Measurements from ENCODE around the gene FBXL5. TPM values are rescaled to one million over a fixed set of nuclear protein-coding genes. Genes with fewer than 3 reads are reported as not detected.

Gene FBXL5
- total and polyA plus RNA-seq, 3 donors from 2014 or later: 149 to 162 (median 153) TPM

DNA sequence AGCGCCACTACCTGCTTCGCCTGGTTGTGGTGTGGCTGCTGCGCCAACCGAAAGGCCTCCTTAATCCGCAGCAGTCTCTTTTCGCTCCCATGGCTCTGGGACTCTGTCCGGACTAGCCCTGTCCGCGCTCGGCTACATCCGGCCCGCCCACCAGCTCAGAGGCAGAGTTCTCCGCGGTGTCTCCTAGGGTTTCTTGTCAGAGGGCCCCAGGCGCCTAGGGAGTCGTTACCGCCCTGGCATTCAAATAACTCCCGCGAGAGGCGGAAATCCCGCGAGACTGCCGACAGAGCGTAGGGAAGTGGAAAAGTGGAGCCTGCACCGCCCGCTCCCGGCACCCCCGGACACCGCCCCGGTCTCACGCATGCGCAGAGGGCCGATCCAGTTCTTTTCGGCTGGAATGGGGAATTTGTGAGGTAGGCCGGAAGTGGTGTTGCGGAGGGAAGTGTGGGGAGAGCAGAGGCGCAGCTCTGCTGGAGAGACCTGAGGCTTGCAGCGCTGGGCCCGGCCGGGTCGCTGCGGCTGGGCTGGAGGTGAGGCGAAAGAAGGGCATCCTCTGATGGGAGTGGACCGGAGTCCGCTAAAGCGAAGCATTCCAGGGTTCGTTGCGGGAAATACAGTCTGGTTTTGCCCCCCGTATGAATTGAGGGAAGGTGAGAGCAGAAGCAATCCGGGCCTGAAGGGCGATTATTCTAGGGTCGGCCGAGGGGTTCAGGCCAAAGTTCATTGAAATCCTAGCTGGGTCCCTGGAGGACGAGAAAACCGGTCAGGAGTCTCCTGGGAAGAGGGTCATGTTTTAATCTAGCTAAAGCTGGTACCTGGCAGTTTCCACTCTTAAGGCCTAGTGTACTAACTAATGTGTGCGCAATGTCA, 26.4 kb upstream of the FBXL5 start, which contains the start of gene FAM200B:
FAM200B (plus strand) TSS at position 456 of the 870 bp plus-strand sequence. CDS start 5,151 bp downstream, outside the sequence.
- WGBS, 2 donors: 1% methylated on average over 26 to 56 of the region's 56 CpGs

DNA sequence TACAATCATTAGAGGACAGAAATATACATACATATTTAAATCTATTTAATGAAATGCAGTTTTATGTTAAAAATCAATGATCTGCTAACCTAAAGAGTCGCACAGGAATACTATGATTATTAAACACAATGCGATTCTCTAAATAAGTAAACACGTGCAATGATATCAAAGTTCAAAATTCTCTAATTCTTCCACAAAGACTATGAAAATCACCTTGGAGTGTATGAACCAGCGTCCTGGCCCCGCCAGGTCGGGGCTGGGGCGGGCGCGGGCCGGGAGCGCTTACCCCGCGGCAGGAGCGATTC, 25.9 kb upstream of the FBXL5 start:
- H3K27ac ChIP-seq: peak overlapping the region in 1 of 2 donors; percentile 90
- intact Hi-C loops (cut with DNase I; ENCODE audit: low total_unique reads): no loop called here
- DNase-seq: no peak
- no peak for TF ChIP-seq POLR2A (IDR thresholded peaks at IDR 0.05)
- TF ChIP-seq, protein P1, sequence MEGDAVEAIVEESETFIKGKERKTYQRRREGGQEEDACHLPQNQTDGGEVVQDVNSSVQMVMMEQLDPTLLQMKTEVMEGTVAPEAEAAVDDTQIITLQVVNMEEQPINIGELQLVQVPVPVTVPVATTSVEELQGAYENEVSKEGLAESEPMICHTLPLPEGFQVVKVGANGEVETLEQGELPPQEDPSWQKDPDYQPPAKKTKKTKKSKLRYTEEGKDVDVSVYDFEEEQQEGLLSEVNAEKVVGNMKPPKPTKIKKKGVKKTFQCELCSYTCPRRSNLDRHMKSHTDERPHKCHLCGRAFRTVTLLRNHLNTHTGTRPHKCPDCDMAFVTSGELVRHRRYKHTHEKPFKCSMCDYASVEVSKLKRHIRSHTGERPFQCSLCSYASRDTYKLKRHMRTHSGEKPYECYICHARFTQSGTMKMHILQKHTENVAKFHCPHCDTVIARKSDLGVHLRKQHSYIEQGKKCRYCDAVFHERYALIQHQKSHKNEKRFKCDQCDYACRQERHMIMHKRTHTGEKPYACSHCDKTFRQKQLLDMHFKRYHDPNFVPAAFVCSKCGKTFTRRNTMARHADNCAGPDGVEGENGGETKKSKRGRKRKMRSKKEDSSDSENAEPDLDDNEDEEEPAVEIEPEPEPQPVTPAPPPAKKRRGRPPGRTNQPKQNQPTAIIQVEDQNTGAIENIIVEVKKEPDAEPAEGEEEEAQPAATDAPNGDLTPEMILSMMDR (IDR thresholded peaks at IDR 0.05): no peak
- no peaks in the 10 kb centered on the region for H3K36me3 ChIP-seq (ENCODE audit: low read depth, missing control alignments)
- H3K4me1 ChIP-seq: no peaks in the 10 kb centered on the region
- H3K4me3 ChIP-seq: peak overlapping the region; percentile 77 to 79
- 0% methylated on average over 14 of the region's 14 CpGs for WGBS, 2 donors
- H3K27me3 ChIP-seq: no peaks in the 10 kb centered on the region
- no peaks in the 10 kb centered on the region for H3K9me3 ChIP-seq

More for the DNA sequence above, 26.4 kb upstream of the FBXL5 start, which contains the start of gene FAM200B:
- H3K27me3 ChIP-seq: no peaks in the 10 kb centered on the region
- peak within 1 kb of the TSS; percentile 75 to 90 for H3K27ac ChIP-seq
- intact Hi-C loops (cut with DNase I; ENCODE audit: low total_unique reads): no loop called here
- no peaks in the 10 kb centered on the region for H3K4me1 ChIP-seq
- no peaks in the 10 kb centered on the region for H3K36me3 ChIP-seq (ENCODE audit: low read depth, missing control alignments)
- DNase-seq: peak; percentile 99
- peak; percentile 32 for TF ChIP-seq POLR2A (IDR thresholded peaks at IDR 0.05)
- TF ChIP-seq, protein P1 (IDR thresholded peaks at IDR 0.05): peak in 2 of 3 experiments; percentile 14 to 17
- no peaks in the 10 kb centered on the region for H3K9me3 ChIP-seq
- peak within 1 kb of the TSS; percentile 77 to 79 for H3K4me3 ChIP-seq

DNA sequence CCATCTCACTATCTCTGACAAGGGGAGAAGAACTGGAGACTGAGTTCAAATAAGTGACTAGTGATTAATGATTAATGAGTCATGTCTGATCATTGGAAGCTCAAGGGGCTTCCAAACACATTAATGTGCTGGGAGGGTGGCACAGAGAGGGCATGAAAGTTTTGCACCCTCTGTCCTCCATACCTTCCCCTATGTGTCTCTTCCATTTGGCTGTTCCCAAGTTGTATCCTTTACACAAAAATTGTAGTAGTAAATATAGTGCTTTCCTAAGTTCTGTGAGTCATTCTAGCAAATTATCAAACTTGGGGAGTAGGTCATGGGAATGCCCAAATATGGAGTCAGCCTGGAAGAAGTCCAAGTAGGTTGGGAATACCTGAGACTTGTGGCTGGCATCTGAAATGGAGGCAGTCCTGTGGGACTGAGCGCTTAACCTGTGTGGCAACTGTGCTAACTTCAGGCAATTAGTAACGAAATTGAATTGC, 22.4 kb upstream of the FBXL5 start:
- WGBS, 2 donors: 88 to 90% methylated on average over 2 of the region's 2 CpGs
- H3K4me1 ChIP-seq: no peaks in the 10 kb centered on the region
- no peak overlapping the region for H3K4me3 ChIP-seq
- no peak for DNase-seq
- intact Hi-C loops (cut with DNase I; ENCODE audit: low total_unique reads): no loop called here
- no peak overlapping the region for H3K27ac ChIP-seq
- no peaks in the 10 kb centered on the region for H3K36me3 ChIP-seq (ENCODE audit: low read depth, missing control alignments)
- H3K27me3 ChIP-seq: no peaks in the 10 kb centered on the region
- TF ChIP-seq, protein P1 (IDR thresholded peaks at IDR 0.05): no peak
- TF ChIP-seq POLR2A (IDR thresholded peaks at IDR 0.05): no peak
- no peaks in the 10 kb centered on the region for H3K9me3 ChIP-seq

DNA sequence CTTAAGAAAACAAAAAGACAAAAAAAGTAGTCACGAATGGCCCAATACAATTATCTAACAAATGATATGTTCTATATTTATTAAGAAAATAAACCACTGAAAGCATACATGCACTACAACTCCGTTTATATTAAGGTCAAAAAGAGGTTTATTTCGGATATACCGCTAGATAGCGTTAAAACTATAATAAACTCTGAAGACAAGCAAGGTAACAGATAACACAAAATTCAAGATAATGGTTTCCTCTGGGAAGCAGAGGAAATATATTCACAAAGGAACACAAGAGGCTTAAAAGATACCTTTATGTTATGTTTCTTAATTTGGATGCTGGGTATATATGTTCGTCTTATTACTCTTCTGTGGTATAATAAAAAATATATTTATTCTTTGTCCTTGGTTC, 21.7 kb upstream of the FBXL5 start:
- Histone ChIP-seq H3K9me3 (no peaks in the 10 kb centered on the region), H3K4me1 (no peaks in the 10 kb centered on the region), H3K4me3 (no peak overlapping the region), H3K36me3 (ENCODE audit: low read depth, missing control alignments) (no peaks in the 10 kb centered on the region), H3K27me3 (no peaks in the 10 kb centered on the region), H3K27ac (no peak overlapping the region)
- TF ChIP-seq, protein P1 (IDR thresholded peaks at IDR 0.05): no peak
- TF ChIP-seq POLR2A (IDR thresholded peaks at IDR 0.05): no peak
- intact Hi-C loops (cut with DNase I; ENCODE audit: low total_unique reads): no loop called here
- no peak for DNase-seq
- 95 to 96% methylated on average over 6 of the region's 6 CpGs for WGBS, 2 donors
